GM12892 (cell line): ENCODE measurements around the gene NELL1.
A peak's percentile ranks its signal among the peaks of the same experiment; 100 is the strongest.

ENCODE experiments used
- DNase-seq: peaks from one replicate; pipeline ENCODE4 v3.0.0; 2011; ENCODE audit not compliant: insufficient read length
- FAIRE-seq: peaks from 2 replicates; lab custom pipeline; 2011; peaks lifted over from hg19 to GRCh38; lab: Jason Lieb, UNC
- POLR2A ChIP-seq: IDR thresholded peaks from 2 replicates; pipeline ENCODE4 v1.6.1; 2011; ENCODE audit warnings: low read depth, low read length, control low read depth
- POLR2AphosphoS5 ChIP-seq: IDR thresholded peaks from 2 replicates; pipeline ENCODE4 v1.6.1; 2011; ENCODE audit warnings: low read depth, low read length, control low read depth
- TAF1 ChIP-seq: IDR thresholded peaks from 2 replicates; pipeline ENCODE4 v1.6.1; 2011; ENCODE audit warnings: low read depth, mild to moderate bottlenecking, control low read depth, low read length, borderline replicate concordance

NELL1 gene

DNA sequence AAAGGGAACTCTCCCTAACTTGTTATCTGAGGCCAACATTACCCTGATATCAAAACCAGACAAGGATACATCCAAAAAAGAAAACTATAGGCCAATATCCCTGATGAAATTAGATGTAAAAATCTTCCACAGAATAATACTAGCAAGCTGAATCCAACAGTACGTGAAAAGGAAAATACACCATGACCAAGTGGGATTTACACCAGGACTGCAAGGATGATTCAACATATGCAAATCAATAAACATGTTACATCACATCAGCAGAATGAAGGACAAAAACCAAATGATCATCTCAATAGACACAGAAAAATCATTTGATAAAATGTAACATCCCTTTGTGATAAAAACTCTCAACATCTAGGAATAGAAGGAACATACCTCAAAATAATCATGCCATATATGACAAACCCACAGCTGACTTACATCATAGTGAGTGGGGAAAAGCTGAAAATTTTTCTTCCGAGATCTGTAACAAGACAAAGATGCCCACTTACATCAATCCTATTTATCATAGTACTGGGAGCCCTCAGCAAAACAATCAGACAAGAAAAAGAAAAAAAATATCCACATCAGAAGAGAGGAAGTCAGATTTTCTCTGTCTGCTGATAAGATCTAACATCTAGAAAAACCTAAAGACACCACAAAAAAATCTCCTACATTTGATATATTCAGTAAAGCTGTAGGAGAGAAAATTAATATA is 820.2 kb downstream of the NELL1 start:
- no peak for FAIRE-seq
- TF ChIP-seq TAF1 (no peak), POLR2A (no peak), POLR2AphosphoS5 (no peak)

DNA sequence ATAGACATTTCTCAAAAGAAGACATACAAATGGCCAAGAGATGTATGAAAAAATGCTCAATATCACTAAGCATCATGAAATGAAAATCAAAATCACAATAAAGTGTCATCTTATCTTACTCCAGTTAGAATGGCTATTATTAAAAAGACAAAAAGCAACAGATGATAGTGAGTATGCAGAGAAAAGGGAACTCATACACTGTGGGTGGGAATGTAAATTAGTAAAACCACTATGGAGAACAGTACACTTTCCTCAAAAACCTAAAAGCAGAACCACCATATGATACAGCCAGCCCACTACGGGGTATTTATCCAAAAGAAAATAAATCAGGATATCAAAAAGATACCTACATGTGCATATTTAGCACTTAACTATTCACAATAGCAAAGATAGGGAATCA is 823.5 kb downstream of the NELL1 start:
- TF ChIP-seq TAF1 (no peak), POLR2AphosphoS5 (no peak), POLR2A (no peak)

More for the DNA sequence above, 820.2 kb downstream of the NELL1 start:
- no peak for DNase-seq

DNA sequence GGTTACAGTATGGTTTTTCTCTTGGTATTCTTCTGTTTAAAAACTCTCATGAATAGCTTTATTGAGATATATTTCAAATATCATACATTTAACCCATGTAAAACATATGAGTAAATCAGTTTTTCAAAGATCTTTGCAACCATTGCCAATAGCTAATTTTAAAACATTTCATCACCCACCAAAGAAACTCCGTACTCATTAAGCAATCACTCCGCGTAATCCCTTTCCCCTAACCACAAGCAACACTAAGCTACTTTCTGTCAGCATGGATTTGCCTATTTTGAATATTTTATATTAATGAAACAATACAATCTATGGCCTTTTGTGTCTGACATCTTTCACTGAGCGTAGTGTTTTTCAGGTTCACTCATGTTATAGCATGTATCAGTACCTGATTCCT is 825.6 kb downstream of the NELL1 start:
- no peak for TF ChIP-seq TAF1
- TF ChIP-seq POLR2AphosphoS5 = no peak
- TF ChIP-seq POLR2A = no peak
- DNase-seq = no peak
- no peak for FAIRE-seq

More for the DNA sequence above, 823.5 kb downstream of the NELL1 start:
- no peak for FAIRE-seq
- no peak for DNase-seq

DNA sequence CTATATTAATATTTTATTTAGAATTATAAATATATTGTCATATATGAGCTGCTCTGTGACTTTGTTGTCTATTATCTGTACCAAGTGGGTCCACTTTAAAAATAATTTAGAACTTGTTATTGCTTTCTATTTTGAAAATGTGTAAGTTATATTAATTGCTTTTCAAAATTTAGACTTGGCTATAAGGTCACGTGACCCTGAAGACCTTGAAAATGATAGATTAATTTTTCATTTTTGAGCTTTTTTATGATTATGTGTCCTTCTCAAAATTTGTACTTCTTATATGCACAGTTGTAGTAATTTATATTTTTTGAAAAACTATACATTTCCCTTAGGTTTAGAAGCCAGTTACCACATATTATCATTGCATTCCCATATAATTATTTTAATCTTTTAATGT is 826.5 kb downstream of the NELL1 start:
- FAIRE-seq (no peak), DNase-seq (no peak)
- no peak for TF ChIP-seq POLR2A
- TF ChIP-seq POLR2AphosphoS5 = no peak
- no peak for TF ChIP-seq TAF1

DNA sequence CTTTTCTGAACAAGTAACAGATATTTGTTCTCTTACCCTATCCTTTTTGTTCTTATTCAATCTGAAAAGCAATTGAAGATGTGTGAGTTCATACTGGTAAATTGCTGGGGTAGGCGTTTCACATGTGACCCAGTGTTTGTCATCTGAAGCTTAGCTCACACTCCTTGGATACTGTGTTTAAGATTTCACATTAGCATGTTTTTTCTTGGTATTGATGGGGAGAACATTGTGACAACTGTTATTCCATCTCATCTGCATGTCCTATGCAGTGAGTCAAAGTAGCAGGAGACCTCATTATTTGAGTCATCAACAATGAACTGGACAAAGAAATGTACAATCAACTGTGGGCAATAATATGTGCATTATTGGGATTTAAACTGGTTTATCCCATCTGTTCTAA is 831.9 kb downstream of the NELL1 start:
- DNase-seq = no peak
- no peak for FAIRE-seq
- no peak for TF ChIP-seq TAF1

DNA sequence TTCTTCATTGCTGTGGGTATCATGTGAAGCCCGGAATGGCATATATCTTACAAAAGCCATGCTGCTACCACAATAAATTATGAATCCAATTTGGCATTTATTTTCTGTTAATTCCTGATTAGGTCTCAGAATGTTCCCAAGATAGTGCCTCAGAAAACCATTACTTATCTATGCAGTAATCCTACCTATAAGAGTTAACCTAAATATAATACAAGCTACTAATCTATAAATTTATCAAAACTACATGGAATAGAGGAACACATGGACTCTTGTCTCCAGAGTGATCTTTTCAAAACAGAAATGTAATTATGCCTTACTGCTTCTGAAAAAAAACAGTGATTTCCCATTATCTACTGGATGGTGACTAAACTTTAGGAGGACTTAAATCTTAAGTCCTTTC is 835.7 kb downstream of the NELL1 start:
- FAIRE-seq = no peak
- TF ChIP-seq TAF1 = no peak
- TF ChIP-seq POLR2A = no peak
- TF ChIP-seq POLR2AphosphoS5 = no peak
- no peak for DNase-seq

DNA sequence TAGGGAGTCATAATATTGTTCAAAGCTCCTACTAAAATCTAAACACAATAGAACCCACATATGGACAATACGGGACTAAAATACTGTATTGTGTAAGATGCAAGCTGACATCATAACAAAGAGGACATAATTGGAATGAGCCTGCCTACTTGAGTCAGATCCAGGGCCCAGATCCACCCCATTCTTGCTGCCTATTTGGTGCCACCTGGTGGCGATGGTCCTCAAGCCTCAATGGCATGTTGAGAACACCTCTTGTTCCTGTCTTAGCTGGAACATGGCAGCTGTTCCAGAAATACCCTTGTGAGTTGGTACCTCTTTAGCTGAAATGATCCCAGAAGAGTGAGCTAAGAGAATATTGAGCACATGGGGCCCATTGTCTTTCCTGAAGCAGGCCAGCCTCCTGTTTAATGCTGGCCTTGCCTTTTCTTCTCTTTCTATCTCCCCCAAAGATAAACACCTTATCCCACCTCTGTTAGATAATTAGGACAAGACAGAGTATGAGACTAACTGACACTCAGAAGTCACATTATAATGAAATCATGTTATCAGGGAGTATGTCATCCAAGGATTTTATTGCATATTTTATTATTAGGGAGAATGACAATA is 842.6 kb downstream of the NELL1 start:
- DNase-seq (peak; percentile 2), FAIRE-seq (peak; percentile 46)
- TF ChIP-seq POLR2AphosphoS5 (no peak), TAF1 (no peak), POLR2A (no peak)

DNA sequence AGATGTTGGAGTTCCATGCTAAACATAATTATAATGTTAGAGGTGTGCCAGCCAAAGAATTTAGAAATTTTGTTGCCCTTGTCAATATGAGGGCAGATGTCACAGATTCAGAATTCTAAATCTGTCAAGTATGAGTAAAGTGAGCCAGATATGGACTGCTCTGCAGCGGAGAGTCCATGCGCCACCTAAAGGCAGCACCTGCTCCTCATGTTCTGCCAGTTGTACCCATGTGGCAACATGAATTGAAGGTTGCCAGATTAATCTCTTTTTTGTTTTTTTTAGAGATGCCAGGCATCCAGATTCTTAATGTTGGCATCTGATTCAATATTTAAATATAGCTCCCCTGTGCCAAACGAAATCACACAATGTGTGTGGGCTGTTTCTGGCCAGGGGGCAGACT is 844.9 kb downstream of the NELL1 start:
- no peak for DNase-seq
- TF ChIP-seq POLR2AphosphoS5 (no peak), POLR2A (no peak), TAF1 (no peak)
- FAIRE-seq = no peak

DNA sequence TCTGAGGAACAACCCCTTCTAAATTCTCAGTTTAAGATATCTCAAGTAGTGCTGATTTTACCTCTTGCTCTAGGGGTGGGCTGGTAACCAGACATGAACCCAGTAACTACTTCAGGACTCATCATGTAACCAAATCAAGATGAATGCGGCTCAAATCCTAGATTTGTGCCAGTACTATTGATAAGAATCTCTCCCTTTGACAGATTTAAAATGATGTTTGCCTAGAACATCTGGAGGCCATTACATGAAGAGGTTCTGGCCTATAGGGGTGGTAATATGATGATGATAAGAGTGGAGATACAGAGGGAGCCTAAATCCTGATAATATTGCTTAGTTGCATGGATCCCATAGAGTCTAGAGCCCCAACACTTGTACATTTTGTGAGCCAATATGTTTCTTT is 850.9 kb downstream of the NELL1 start:
- no peak for FAIRE-seq
- DNase-seq = no peak
- TF ChIP-seq TAF1 = no peak

DNA sequence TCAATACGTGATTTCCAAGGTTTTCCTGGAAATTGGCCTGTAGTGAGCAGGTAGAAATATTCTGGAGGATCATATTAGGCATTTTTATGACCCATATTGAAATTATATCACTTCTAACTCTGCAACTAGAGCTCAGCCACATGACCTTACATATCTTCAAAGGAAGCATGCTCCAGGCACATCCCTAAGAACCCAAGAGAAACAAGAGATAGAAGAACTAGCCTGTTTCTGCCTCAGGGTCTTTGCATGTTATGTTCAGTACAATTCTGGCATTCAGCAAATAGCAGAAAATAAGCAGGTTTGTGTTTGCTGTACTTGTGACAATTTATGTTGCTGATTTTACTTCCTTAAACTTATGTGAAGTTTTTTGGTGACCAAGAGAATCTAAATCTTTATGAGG is 859.8 kb downstream of the NELL1 start:
- TF ChIP-seq TAF1 (no peak), POLR2A (no peak), POLR2AphosphoS5 (no peak)
- FAIRE-seq = no peak

DNA sequence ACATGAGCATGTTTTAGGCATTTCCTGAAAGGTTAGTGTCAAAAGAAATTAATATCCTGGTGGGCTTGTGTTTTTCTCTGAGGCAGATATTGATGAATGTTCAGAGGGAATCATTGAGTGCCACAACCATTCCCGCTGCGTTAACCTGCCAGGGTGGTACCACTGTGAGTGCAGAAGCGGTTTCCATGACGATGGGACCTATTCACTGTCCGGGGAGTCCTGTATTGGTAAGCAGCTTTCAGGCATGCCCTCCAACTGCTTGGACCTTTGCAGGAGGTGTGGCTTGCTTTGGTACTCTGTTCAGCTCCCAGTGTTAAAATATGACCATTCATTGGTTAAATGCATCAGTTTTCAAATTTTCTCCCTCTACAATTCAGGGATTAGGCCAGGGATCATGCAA is 864.9 kb downstream of the NELL1 start:
- no peak for TF ChIP-seq POLR2A
- no peak for TF ChIP-seq TAF1
- no peak for TF ChIP-seq POLR2AphosphoS5
- DNase-seq (no peak), FAIRE-seq (no peak)

More for the DNA sequence above, 859.8 kb downstream of the NELL1 start:
- no peak for DNase-seq

DNA sequence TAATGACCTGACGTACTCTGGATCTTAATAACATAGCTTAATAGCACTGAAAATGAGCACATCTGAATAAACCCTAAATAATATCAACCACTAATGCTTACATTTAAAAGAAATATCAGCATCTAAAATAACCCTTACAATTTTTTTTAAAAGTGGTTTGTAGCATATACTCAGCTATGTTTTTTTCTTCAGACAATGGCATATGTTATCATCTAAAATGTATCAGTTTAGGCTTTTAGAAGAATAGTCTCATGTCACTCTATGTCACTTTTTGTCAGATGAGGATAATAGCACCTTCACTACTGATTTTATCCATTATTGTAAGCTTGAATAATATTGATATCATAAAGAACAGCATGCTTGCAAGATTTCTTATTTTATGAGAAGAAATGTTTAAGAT is 868.6 kb downstream of the NELL1 start:
- no peak for DNase-seq
- TF ChIP-seq POLR2A (no peak), POLR2AphosphoS5 (no peak)
- FAIRE-seq = no peak
